Frontal cortex (tissue), 4 donors: ENCODE data around the gene WWOX. TPM values are rescaled to one million over a fixed set of nuclear protein-coding genes. Genes with fewer than 3 reads are reported as not detected.

Experiments used
- DNase-seq, 2 donors: peaks; one replicate each; pipeline ENCODE4 v3.0.0; 2012; ENCODE audit warnings: low spot score in 2 of 2
- FAIRE-seq: peaks from 2 replicates; lab custom pipeline; 2012; peaks lifted over from hg19 to GRCh38; lab: Jason Lieb, UNC
- total RNA-seq: library from RNA; depleted of rRNA; stranded (reverse); fragments of >200 nt; gene quantifications from one replicate; pipeline ENCODE4 v1.2.3, GENCODE V29; 2014
- donor health status: control.
- donor health status: control.
- donor health status: control.

The WWOX gene
- total RNA-seq, 1 donor from 2014 or later = 17.1 TPM

- FAIRE-seq = no peak
- no peak for DNase-seq
Observed at GRCh38 chr16:78137179-78137578, 37.7 kb downstream of the WWOX start.

- no peak for DNase-seq
- FAIRE-seq = no peak
Observed at GRCh38 chr16:78137782-78138616, 38.5 kb downstream of the WWOX start.

- DNase-seq (no peak), FAIRE-seq (no peak)
Observed at GRCh38 chr16:78140818-78141466, 41.5 kb downstream of the WWOX start.

GRCh38 chr16:78142788-78143187 is 43.3 kb downstream of the WWOX start:
- no peak for FAIRE-seq
- DNase-seq = no peak

- FAIRE-seq (peak; percentile 56), DNase-seq (no peak)
Observed at GRCh38 chr16:78146807-78147206, 47.4 kb downstream of the WWOX start.

GRCh38 chr16:78147911-78148401 is 48.5 kb downstream of the WWOX start:
- FAIRE-seq = no peak

GRCh38 chr16:78150233-78150632 is 50.8 kb downstream of the WWOX start:
- DNase-seq (no peak), FAIRE-seq (no peak)

More at GRCh38 chr16:78147911-78148401, 48.5 kb downstream of the WWOX start:
- peak in 1 of 2 donors; percentile 27 for DNase-seq

- FAIRE-seq = no peak
Observed at GRCh38 chr16:78154729-78155461, 55.4 kb downstream of the WWOX start.

GRCh38 chr16:78155791-78156345 is 56.4 kb downstream of the WWOX start:
- DNase-seq (no peak), FAIRE-seq (no peak)

More at GRCh38 chr16:78154729-78155461, 55.4 kb downstream of the WWOX start:
- DNase-seq = no peak

GRCh38 chr16:78161023-78161729 is 61.7 kb downstream of the WWOX start:
- FAIRE-seq = no peak
- no peak for DNase-seq

GRCh38 chr16:78163772-78164670 is 64.6 kb downstream of the WWOX start:
- DNase-seq = no peak
- FAIRE-seq = no peak

- DNase-seq = no peak
- FAIRE-seq = no peak
Observed at GRCh38 chr16:78170494-78170933, 71.1 kb downstream of the WWOX start.

GRCh38 chr16:78175287-78175686 is 75.8 kb downstream of the WWOX start:
- FAIRE-seq (no peak), DNase-seq (no peak)

- no peak for FAIRE-seq
- DNase-seq = no peak
Observed at GRCh38 chr16:78176435-78176834, 77.0 kb downstream of the WWOX start.

GRCh38 chr16:78177218-78177617 is 77.8 kb downstream of the WWOX start:
- DNase-seq = no peak
- no peak for FAIRE-seq

GRCh38 chr16:78177987-78178386 is 78.5 kb downstream of the WWOX start:
- FAIRE-seq (no peak), DNase-seq (no peak)

- DNase-seq = no peak
Observed at GRCh38 chr16:78179666-78180065, 80.2 kb downstream of the WWOX start.

GRCh38 chr16:78180349-78180748 is 80.9 kb downstream of the WWOX start:
- no peak for FAIRE-seq

More at GRCh38 chr16:78179666-78180065, 80.2 kb downstream of the WWOX start:
- FAIRE-seq = no peak

More at GRCh38 chr16:78180349-78180748, 80.9 kb downstream of the WWOX start:
- DNase-seq = no peak
